Stimulated activated CD4-positive, alpha-beta T cell treated with anti-CD3 and anti-CD28 coated beads, Interleukin-4, amount 100 ng/mL, for 24 hours (primary cell): ENCODE results near the gene SUGCT.
"Not testable (repeated sequence)": the region's sequence is repeated elsewhere in the genome, so short reads cannot be mapped to it uniquely, and the experiment has no call there.

Experiments used
- DNase-seq: peaks from one replicate; pipeline ENCODE4 v3.0.0-alpha.2; 2020

Gene SUGCT

GRCh38 chr7:40139891-40140290 is 5.1 kb downstream of the SUGCT start:
- not testable (repeated sequence) for DNase-seq

- not testable (repeated sequence) for DNase-seq
These were observed 7.1 kb downstream of the SUGCT start for GRCh38 chr7:40141916-40142315.

- not testable (repeated sequence) for DNase-seq
These were observed 10.9 kb downstream of the SUGCT start for GRCh38 chr7:40145596-40146130.

GRCh38 chr7:40147371-40148246 is 12.8 kb downstream of the SUGCT start:
- DNase-seq, result no peak

- DNase-seq, result not testable (repeated sequence)
These were observed 13.4 kb downstream of the SUGCT start for GRCh38 chr7:40148247-40148580.

GRCh38 chr7:40148671-40149070 is 13.9 kb downstream of the SUGCT start:
- no peak for DNase-seq

- DNase-seq, result no peak
These were observed 16.7 kb downstream of the SUGCT start for GRCh38 chr7:40151504-40151903.

GRCh38 chr7:40156988-40157387 is 22.2 kb downstream of the SUGCT start:
- no peak for DNase-seq

GRCh38 chr7:40162516-40162915 is 27.7 kb downstream of the SUGCT start:
- DNase-seq, result no peak

- DNase-seq, result no peak
These were observed 30.4 kb downstream of the SUGCT start for GRCh38 chr7:40165216-40165615.

- DNase-seq, result no peak
These were observed 32.5 kb downstream of the SUGCT start for GRCh38 chr7:40167291-40167690.

- not testable (repeated sequence) for DNase-seq
These were observed 33.5 kb downstream of the SUGCT start for GRCh38 chr7:40168266-40168665.

GRCh38 chr7:40173121-40173520 is 38.3 kb downstream of the SUGCT start:
- DNase-seq, result not testable (repeated sequence)

GRCh38 chr7:40175256-40175655 is 40.5 kb downstream of the SUGCT start:
- not testable (repeated sequence) for DNase-seq

- no peak for DNase-seq
These were observed 41.1 kb downstream of the SUGCT start for GRCh38 chr7:40175725-40176510.

- no peak for DNase-seq
These were observed 42.3 kb downstream of the SUGCT start for GRCh38 chr7:40177071-40177470.

- no peak for DNase-seq
These were observed 47.6 kb downstream of the SUGCT start for GRCh38 chr7:40182452-40182851.

GRCh38 chr7:40186586-40186985 is 51.8 kb downstream of the SUGCT start:
- DNase-seq, result no peak

- no peak for DNase-seq
These were observed 57.2 kb downstream of the SUGCT start for GRCh38 chr7:40192036-40192435.

GRCh38 chr7:40194745-40195144 is 59.9 kb downstream of the SUGCT start:
- DNase-seq, result no peak

- no peak for DNase-seq
These were observed 62.7 kb downstream of the SUGCT start for GRCh38 chr7:40197527-40197926.

- no peak for DNase-seq
These were observed 64.4 kb downstream of the SUGCT start for GRCh38 chr7:40199076-40199802.

- no peak for DNase-seq
These were observed 66.0 kb downstream of the SUGCT start for GRCh38 chr7:40200791-40201190.
